ENCODE measurements around the gene TMEM245. TPM values are rescaled to one million over a fixed set of nuclear protein-coding genes. Genes with fewer than 3 reads are reported as not detected.

The TMEM245 gene
- total RNA-seq, 4 donors from 2014 or later: 55.8 to 95.9 (median 88.6) TPM

- no peak for TF ChIP-seq CTCF (IDR thresholded peaks at IDR 0.05; ENCODE audit: low read depth)
Observed at GRCh38 chr9:109162677-109163076, 42.9 kb upstream of the TMEM245 start.

- TF ChIP-seq CTCF (IDR thresholded peaks at IDR 0.05; ENCODE audit: low read depth): no peak
Observed at GRCh38 chr9:109161471-109161870, 41.7 kb upstream of the TMEM245 start.

DNA sequence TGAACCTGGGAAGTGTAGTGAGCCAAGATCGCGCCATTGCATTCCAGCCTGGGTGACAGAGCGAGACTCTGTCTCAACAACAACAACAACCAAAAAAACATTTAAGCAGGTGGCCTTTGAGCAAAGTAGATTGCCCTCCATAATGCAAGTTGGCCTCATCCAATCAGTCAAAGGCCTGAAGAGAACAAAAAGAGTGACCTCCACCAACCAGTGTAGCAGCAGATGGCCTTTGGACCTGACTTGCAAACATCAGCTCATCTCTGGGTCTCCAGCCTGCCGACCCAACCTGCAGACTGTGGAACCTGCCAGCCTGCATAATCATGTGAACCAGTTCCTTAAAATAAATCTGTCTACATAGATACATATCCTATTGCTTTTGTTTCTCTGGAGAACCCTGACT is 39.8 kb upstream of the TMEM245 start:
- no peak for TF ChIP-seq CTCF (IDR thresholded peaks at IDR 0.05; ENCODE audit: low read depth)

DNA sequence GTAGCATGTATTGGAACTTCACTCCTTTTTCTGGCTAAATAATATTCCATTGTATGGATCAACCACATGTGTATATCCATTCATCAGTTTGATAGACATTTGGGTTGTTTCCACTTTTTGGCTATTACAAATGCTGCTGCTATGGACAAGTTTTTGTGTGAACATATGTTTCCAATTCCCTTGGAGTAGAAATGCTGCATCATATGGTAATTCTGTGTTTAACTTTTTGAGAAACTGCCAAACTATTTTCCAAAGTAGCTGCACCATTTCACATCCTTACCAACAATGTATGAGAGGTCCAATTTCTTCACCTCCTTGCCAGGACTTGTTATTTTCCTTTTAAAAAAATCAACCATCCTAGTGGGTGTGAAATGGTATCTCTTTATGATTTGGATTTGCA is 38.9 kb upstream of the TMEM245 start:
- TF ChIP-seq CTCF (IDR thresholded peaks at IDR 0.05; ENCODE audit: low read depth): no peak

DNA sequence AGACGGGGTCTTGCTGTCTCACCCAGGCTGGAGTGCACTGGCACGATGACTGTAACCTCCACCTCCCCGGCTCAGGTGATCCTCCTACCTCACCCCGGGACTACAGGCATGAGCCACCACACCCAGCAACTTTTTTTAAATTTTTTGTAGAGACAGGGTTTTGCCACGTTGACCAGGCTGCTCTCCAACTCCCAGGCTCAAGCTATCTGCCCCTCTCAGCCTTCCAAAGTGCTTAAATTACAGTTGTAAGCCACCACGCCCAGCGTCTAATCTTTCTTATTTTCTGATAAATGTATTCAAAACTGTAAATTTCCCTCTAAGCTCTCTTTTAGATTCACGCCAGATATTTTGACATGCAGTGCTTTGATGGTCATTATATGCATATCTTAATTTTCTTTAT is 37.0 kb upstream of the TMEM245 start:
- no peak for TF ChIP-seq CTCF (IDR thresholded peaks at IDR 0.05; ENCODE audit: low read depth)

- TF ChIP-seq CTCF (IDR thresholded peaks at IDR 0.05; ENCODE audit: low read depth): no peak
Observed at GRCh38 chr9:109150925-109151545, 31.3 kb upstream of the TMEM245 start.

DNA sequence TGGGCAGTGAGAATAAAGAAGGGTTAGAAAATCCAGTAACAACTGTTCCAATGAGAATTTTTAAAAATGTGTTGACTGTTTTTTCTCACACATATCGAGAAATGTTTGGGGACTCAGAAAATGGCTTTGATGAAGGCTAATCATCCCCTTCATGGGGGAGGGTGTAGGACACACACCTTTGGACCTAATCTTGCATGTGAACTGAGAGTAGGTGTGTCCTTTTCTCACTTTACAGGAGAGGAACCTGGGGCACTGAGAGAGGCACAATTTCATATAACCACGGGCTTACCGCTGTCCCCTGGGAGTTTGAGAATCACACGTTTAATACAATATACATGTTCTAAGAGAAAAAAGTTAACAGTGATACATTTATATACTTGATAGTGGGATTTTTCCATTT is 30.0 kb upstream of the TMEM245 start:
- no peak for TF ChIP-seq CTCF (IDR thresholded peaks at IDR 0.05; ENCODE audit: low read depth)
